GM12878 (cell line): ENCODE measurements around the gene TUBGCP3. TPM values are rescaled to one million over a fixed set of nuclear protein-coding genes. Genes with fewer than 3 reads are reported as not detected.

Source experiments
- ATAC-seq: fragments of 200-7000 bp; cut with Tn5 transposase; 3 replicates; pipeline ENCODE4 v1.9.1; 2020; ENCODE audit warnings: mild to moderate bottlenecking, moderate library complexity
- BruUV-seq: library from RNA; stranded (reverse); fragments of 400-500 nt; replicated peaks from 2 replicates; lab custom pipeline; 2021; lab: Mats Ljungman, UMichigan
- CTCF ChIA-PET: fragments of 300-600 bp; sonication (Branson Sonifier 250); formaldehyde crosslinking; extraction: SDS; loops from one replicate; lab custom pipeline; 2021; ENCODE audit warnings: inconsistent platforms; lab: Yijun Ruan, JAX
- POLR2A ChIA-PET: fragments of 350-600 bp; formaldehyde crosslinking; extraction: SDS; loops from one replicate; lab custom pipeline; 2021; ENCODE audit warnings: inconsistent platforms; lab: Charles Lee
- RAD21 ChIA-PET: fragments of 300-600 bp; sonication (Branson Sonifier 250); formaldehyde crosslinking; loops from one replicate; lab custom pipeline; 2023; ENCODE audit warnings: antibody characterized with exemption; ENCODE audit not compliant: unreplicated experiment; lab: Charles Lee
- SMC1A ChIA-PET: fragments of 300-600 bp; sonication (Branson Sonifier 250); formaldehyde crosslinking; loops from one replicate; lab custom pipeline; 2023; ENCODE audit not compliant: unreplicated experiment, uncharacterized antibody; lab: Charles Lee
- DNase-seq: peaks from one replicate; pipeline ENCODE4 v3.0.0-alpha.2; 2011; ENCODE audit warnings: low read depth, low spot score
- FAIRE-seq: peaks from 3 replicates; lab custom pipeline; 2011; peaks lifted over from hg19 to GRCh38; lab: Jason Lieb, UNC
- H2AFZ ChIP-seq: 2 replicates; pipeline ENCODE4 v1.6.0; 2011; ENCODE audit warnings: low read depth, low read length, control low read depth; ENCODE audit not compliant: control insufficient read depth
- H3K27ac ChIP-seq: 2 replicates; pipeline ENCODE4 v1.5.1; 2011; ENCODE audit warnings: control low read depth; ENCODE audit not compliant: control insufficient read depth, insufficient read depth
- H3K27me3 ChIP-seq, 2 experiments: replicated peaks in 1 of 2; 2 replicates each; pipeline versions ENCODE4 v1.6.0 to v1.6.1; 2011; ENCODE audit warnings: low read length in 1 of 2; ENCODE audit not compliant: control insufficient read depth in 2 of 2, insufficient read depth in 2 of 2
- H3K36me3 ChIP-seq, 2 experiments: 2 replicates each; pipeline ENCODE4 v1.5.1; 2011; ENCODE audit warnings: low read length in 1 of 2; ENCODE audit not compliant: control insufficient read depth in 2 of 2, insufficient read depth in 2 of 2
- H3K4me1 ChIP-seq: 2 replicates; pipeline ENCODE4 v1.6.1; 2011; ENCODE audit warnings: mild to moderate bottlenecking, low read length, moderate library complexity, mixed read lengths; ENCODE audit not compliant: control insufficient read depth, insufficient read depth
- H3K4me2 ChIP-seq: 2 replicates; pipeline ENCODE4 v1.6.0; 2011; ENCODE audit warnings: control low read depth; ENCODE audit not compliant: control insufficient read depth, insufficient read depth
- H3K4me3 ChIP-seq: fragments of 200-600 bp; sonication (generic); 2 replicates; pipeline ENCODE4 v1.5.1; 2016
- H3K79me2 ChIP-seq: 2 replicates; pipeline ENCODE4 v1.6.0; 2011; ENCODE audit warnings: low read length; ENCODE audit not compliant: control insufficient read depth, insufficient read depth
- H3K9ac ChIP-seq: 2 replicates; pipeline ENCODE4 v1.8.0; 2011; ENCODE audit warnings: low read length, control low read depth, mixed read lengths; ENCODE audit not compliant: control insufficient read depth, insufficient read depth
- H3K9me3 ChIP-seq: replicated peaks from 3 replicates; pipeline ENCODE4 v1.5.1; 2011; ENCODE audit warnings: mild to moderate bottlenecking, low read length; ENCODE audit not compliant: control insufficient read depth, insufficient read depth
- H4K20me1 ChIP-seq: 2 replicates; pipeline ENCODE4 v1.6.0; 2011; ENCODE audit not compliant: control insufficient read depth, insufficient read depth
- CBX5 ChIP-seq: sonication (generic); IDR thresholded peaks from 2 replicates; pipeline ENCODE4 v1.6.1; 2016; ENCODE audit warnings: low read depth, moderate library complexity, mild to moderate bottlenecking, inconsistent platforms
- CHD4 ChIP-seq: fragments of 200-600 bp; sonication (generic); IDR thresholded peaks from 2 replicates; pipeline ENCODE4 v1.6.1; 2016; ENCODE audit warnings: mild to moderate bottlenecking
- ELK1 ChIP-seq: IDR thresholded peaks from 2 replicates; pipeline ENCODE4 v1.6.1; 2012; ENCODE audit warnings: low read depth, low read length, improper control_type of control experiment
- ETV6 ChIP-seq, 2 experiments: fragments of 450-650 bp in 1 of 2; IDR thresholded peaks in 1 of 2; conservative IDR thresholded peaks in 1 of 2; 2 replicates each; pipeline ENCODE4 v1.6.1; 2014; ENCODE audit warnings: antibody characterized with exemption in 1 of 2, borderline replicate concordance in 1 of 2, low read depth in 1 of 2, mild to moderate bottlenecking in 1 of 2, moderate library complexity in 1 of 2
- KLF5 ChIP-seq: fragments of 450-650 bp; IDR thresholded peaks from 2 replicates; pipeline ENCODE4 v1.6.1; 2014; ENCODE audit warnings: mild to moderate bottlenecking; ENCODE audit not compliant: partially characterized antibody
- PML ChIP-seq: IDR thresholded peaks from 2 replicates; pipeline ENCODE4 v1.6.1; 2012; ENCODE audit warnings: low read length, inconsistent platforms
- POLR2AphosphoS5 ChIP-seq: IDR thresholded peaks from 2 replicates; pipeline ENCODE4 v1.6.1; 2011; ENCODE audit warnings: mild to moderate bottlenecking, low read length, inconsistent platforms
- TARDBP ChIP-seq: IDR thresholded peaks from 2 replicates; pipeline ENCODE4 v1.6.1; 2016; ENCODE audit warnings: borderline replicate concordance
- ZNF24 ChIP-seq: fragments of 450-650 bp; IDR thresholded peaks from 2 replicates; pipeline ENCODE4 v1.6.1; 2017; ENCODE audit warnings: antibody characterized with exemption, mild to moderate bottlenecking
- ZZZ3 ChIP-seq: IDR thresholded peaks from 2 replicates; pipeline ENCODE4 v1.6.1; 2011; ENCODE audit warnings: low read depth; ENCODE audit not compliant: control insufficient read depth, insufficient read length
- WGBS: methylation state at CpG from one replicate; pipeline ENCODE4 v1.1.6; 2016; ENCODE audit warnings: low lambda C conversion rate; ENCODE audit not compliant: insufficient replicate concordance, insufficient coverage; ENCODE audit errors: missing lambda C conversion rate; 5-methylcytosine and 5-hydroxymethylcytosine counted together
- in situ Hi-C: fragments of 300-500 bp; cut with MboI; formaldehyde crosslinking; loops from 9 replicates; pipeline ENCODE4 v1.14.3; 2018; ENCODE audit warnings: mixed read lengths
- intact Hi-C: fragments of 100-400 bp; cut with micrococcal nuclease; formaldehyde crosslinking; loops from one replicate; pipeline ENCODE4 v1.14.2; 2022; ENCODE audit not compliant: unreplicated experiment
- polyA plus RNA-seq, 11 experiments: library from polyadenylated mRNA; depleted of rRNA in 4 of 11; unstranded in 6 of 11; stranded (reverse) in 5 of 11; fragments of >200 nt; fragmentation: Nextera tagmentation in 4 of 11; fragmentation: Illumina TruSeq in 1 of 11; extraction: Ambion mirVana in 4 of 11; extraction: Trizol in 1 of 11; gene quantifications; 1 replicate in 1 of 11; 2 replicates in 10 of 11; pipeline versions ENCODE4 v1.2.1 to v1.2.3, GENCODE V29; 2011 to 2016; ENCODE audit warnings: inconsistent platforms in 2 of 11, missing spikeins in 2 of 11, low read depth in 1 of 11
- total RNA-seq, 4 experiments: library from RNA; depleted of rRNA in 3 of 4; stranded (reverse); fragments of >200 nt in 3 of 4; fragmentation: Illumina TruSeq in 1 of 4; extraction: Trizol in 1 of 4; gene quantifications; 2 replicates each; pipeline versions ENCODE4 v1.2.1 to v1.2.3, GENCODE V29; 2013 to 2021

TUBGCP3 gene
- total and polyA plus RNA-seq, 10 of the 15 experiments (the other 5 are each of a cell fraction or from before 2014, with no cell fraction given), result 4.0 to 34.0 (median 22.6) TPM

GRCh38 chr13:112530861-112531260, 57.1 kb downstream of the TUBGCP3 start:
- no peak overlapping the region for H2AFZ ChIP-seq
- FAIRE-seq (no peak), DNase-seq (no peak), ATAC-seq (no peak)
- POLR2A ChIA-PET, result no interaction called here
- H3K9me3 ChIP-seq, result no peaks in the 10 kb centered on the region
- 98% methylated on average over 2 of the region's 2 CpGs for WGBS
- no peaks in the 10 kb centered on the region for H3K79me2 ChIP-seq
- CTCF ChIA-PET, result no interaction called here
- in situ Hi-C loops, result no loop called here
- no peak overlapping the region for H3K4me2 ChIP-seq
- TF ChIP-seq ZNF24, result no peak
- TF ChIP-seq ZZZ3, result no peak
- TF ChIP-seq PML, result no peak
- TF ChIP-seq KLF5, result no peak
- TF ChIP-seq CBX5, result no peak
- no peak for TF ChIP-seq POLR2AphosphoS5
- TF ChIP-seq ETV6 (conservative IDR thresholded peaks at IDR 0.05 in 1 of 2, IDR thresholded peaks at IDR 0.05 in 1 of 2; ENCODE audit: borderline replicate concordance in 1 of 2, low read depth in 1 of 2), result no peak
- no peak for TF ChIP-seq CHD4
- TF ChIP-seq ELK1, result no peak
- TF ChIP-seq TARDBP, result no peak
- H3K27ac ChIP-seq, result no peak overlapping the region
- no peaks in the 10 kb centered on the region for H4K20me1 ChIP-seq
- RAD21 ChIA-PET, result no interaction called here
- H3K9ac ChIP-seq, result no peak overlapping the region
- SMC1A ChIA-PET, result no interaction called here
- no peaks in the 10 kb centered on the region for H3K4me1 ChIP-seq
- BruUV-seq, result no TSS peak
- no peaks in the 10 kb centered on the region for H3K27me3 ChIP-seq
- H3K36me3 ChIP-seq, result no peaks in the 10 kb centered on the region; a peak in 1 of 4 replicates
- intact Hi-C loops, result no loop called here
- no peak overlapping the region for H3K4me3 ChIP-seq
